Ramos (cell line): ENCODE data around the gene DTNB.
"Not testable (repeated sequence)": the region's sequence is repeated elsewhere in the genome, so short reads cannot be mapped to it uniquely, and the experiment has no call there.

Experiments used
- in situ Hi-C: fragments of 300-500 bp; cut with MboI; formaldehyde crosslinking; loops from one replicate; pipeline ENCODE4 v1.14.3; 2022; ENCODE audit warnings: low sequenced_read_pairs; ENCODE audit not compliant: unreplicated experiment

The DTNB gene

DNA sequence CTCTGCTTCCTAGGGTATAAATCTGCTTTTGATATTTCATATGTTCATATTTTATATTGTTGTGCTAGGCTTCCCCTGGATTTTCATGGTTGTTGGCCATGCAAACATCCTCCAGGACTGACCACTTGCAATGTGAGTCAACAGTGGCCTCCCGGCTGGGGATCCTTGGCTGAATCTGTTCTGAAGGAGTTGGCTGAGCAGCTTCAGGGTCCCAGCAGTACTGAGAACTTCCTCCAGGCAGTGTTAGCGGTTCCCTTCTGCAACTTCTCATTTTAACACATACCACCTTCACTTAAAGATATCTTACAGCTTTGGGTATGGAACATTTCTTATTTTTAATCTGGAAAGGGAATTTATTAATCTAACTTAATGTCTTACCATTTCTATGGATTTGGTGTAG lies 122.1 kb downstream of the DTNB start:
- in situ Hi-C loops = no loop called here

DNA sequence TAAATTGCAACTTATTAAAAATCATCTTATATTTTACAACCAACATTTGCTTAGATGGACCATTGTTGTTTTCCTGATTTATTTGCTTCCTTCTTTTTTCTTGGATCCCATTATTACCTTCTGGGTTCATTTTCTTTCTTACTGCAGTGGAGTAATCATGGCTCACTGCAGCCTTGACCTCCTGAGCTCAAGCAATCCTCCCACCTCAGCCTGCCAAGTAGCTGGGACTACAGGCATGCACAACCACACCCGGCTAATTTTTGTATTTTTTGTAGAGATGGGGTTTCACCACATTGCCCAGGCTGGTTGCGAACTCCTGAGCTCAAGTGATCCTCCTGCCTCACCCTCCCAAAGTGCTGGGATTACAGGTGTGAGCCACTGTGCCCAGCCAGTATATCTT lies 123.8 kb downstream of the DTNB start:
- in situ Hi-C loops = not testable (repeated sequence)

DNA sequence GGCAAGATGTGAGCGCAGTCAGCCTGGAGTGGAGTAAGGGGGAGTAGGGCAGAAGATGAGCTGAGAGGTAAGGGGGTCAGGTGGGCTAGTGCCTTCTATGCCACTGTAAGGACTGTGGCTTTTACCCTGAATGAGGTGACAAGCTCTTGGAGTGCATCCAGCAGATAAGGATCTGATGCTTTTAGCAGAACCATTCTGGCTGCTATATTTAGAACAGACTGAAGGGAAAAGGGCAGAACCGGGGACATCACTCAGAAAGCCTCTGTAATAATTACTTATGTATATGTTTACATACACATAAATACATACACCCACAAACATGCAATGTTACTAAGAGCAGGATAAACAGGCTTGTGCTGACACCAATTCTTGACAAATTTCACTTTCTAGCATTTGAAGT lies 124.8 kb downstream of the DTNB start:
- in situ Hi-C loops = no loop called here

DNA sequence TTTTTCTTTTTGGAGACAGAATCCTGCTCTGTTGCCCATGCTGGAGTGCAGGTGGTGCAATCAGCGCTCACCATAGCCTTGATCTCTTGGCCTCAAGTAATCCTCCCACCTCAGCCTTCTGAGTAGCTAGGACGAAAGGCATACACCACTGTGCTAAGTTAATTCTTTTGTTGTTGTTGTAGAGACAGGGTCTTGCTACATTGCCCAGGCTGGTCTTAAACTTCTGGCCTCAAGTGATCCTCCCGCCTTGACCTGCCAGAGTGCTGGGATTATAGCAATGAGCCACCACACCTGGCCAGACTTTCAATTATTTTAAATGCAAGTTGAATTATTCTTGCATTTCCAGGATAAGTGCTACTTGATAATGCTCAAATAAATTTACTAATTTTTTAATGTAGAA lies 126.5 kb downstream of the DTNB start:
- in situ Hi-C loops = no loop called here

- in situ Hi-C loops = no loop called here
Measured at GRCh38 chr2:25545899-25546298, 127.5 kb downstream of the DTNB start.

GRCh38 chr2:25544445-25544844 lies 128.9 kb downstream of the DTNB start:
- in situ Hi-C loops = no loop called here

- in situ Hi-C loops = no loop called here
Measured at GRCh38 chr2:25543939-25544338, 129.4 kb downstream of the DTNB start.

DNA sequence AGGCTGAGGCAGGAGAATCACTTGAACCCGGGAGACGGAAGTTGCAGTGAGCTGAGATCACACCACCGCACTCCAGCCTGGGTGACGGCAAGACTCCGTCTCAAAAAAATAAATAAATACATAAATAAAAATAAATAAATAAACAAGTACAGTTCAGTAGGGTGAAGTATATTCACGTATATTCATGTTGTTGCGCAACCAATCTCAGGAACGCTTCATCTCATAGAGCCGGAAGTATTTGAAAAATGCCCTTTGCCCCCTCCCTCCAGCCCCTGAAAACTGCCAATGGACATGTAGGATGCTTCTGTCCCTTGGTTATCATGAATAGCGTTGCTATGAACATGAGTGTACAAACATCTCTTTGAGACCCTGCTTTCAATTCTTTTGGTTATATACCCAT lies 132.0 kb downstream of the DTNB start:
- in situ Hi-C loops = no loop called here

- in situ Hi-C loops = no loop called here
Measured at GRCh38 chr2:25539136-25539535, 134.2 kb downstream of the DTNB start.

GRCh38 chr2:25537526-25537925 lies 135.9 kb downstream of the DTNB start:
- in situ Hi-C loops = no loop called here

GRCh38 chr2:25535411-25536289 lies 137.7 kb downstream of the DTNB start:
- in situ Hi-C loops = not testable (repeated sequence)

DNA sequence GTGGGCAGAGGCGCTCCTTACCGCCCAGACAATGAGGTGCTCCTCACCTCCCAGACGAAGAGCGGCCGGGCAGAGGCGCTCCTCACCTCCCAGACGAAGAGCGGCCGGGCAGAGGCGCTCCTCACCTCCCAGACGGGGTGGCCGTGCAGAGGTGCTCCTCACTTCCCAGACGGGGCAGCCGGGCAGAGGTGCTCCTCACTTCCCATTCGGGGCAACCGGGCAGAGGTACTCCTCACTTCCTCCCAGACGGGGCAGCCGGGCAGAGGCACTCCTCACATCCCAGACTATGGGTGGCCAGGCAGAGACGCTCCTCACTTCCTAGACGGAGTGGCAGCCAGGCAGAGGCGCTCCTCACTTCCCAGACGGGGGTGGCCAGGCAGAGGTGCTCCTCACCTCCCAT lies 138.4 kb downstream of the DTNB start:
- in situ Hi-C loops = not testable (repeated sequence)

DNA sequence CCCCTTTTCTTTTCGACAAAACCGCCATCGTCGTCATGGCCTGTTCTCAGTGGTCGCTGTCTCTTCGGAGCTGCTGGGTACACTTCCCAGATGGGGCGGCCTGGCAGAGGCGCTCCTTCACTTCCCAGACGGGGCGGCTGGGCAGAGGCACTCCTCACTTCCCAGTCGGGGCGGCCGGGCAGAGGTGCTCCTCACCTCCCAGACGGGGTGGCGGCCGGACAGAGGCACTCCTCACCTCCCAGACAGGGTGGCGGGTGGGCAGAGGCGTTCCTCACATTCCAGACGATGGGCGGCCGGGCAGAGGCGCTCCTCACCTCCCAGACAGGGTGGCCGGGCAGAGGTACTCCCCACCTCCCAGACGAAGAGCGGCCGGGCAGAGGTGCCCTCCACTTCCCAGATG lies 138.9 kb downstream of the DTNB start:
- in situ Hi-C loops = no loop called here

GRCh38 chr2:25533771-25534170 lies 139.6 kb downstream of the DTNB start:
- in situ Hi-C loops = not testable (repeated sequence)

- in situ Hi-C loops = no loop called here
Measured at GRCh38 chr2:25532521-25532920, 140.9 kb downstream of the DTNB start.

- in situ Hi-C loops = no loop called here
Measured at GRCh38 chr2:25529034-25529433, 144.3 kb downstream of the DTNB start.

- in situ Hi-C loops = no loop called here
Measured at GRCh38 chr2:25528173-25528572, 145.2 kb downstream of the DTNB start.

DNA sequence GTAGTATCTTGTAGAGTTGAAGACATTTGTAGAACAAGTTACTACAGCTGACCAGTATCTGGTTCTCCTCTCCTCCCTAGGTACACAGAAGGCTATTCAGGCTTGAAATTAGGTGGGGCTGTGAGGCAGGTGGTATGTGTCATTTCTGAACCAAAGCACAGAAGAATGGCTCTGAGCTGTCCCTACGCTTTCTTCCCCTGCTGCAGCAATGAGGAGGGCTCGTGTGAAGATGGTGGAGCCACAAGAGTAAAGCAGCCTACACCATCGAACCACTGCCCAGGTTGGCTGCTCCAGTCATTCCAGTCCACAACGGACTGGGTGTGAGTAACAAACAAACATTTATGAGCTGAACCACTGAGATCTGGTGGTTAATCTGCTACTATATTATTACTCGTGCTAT lies 148.9 kb downstream of the DTNB start:
- in situ Hi-C loops = loop anchor here (25.0 kb wide), 1 partner anchor 162 kb away; no protein-coding TSS in a partner anchor

- in situ Hi-C loops = loop anchor here (25.0 kb wide), 1 partner anchor 161 kb away; no protein-coding TSS in a partner anchor
Measured at GRCh38 chr2:25523060-25523459, 150.3 kb downstream of the DTNB start.

GRCh38 chr2:25521665-25522387 lies 151.6 kb downstream of the DTNB start:
- in situ Hi-C loops = loop anchor here (25.0 kb wide), 1 partner anchor 160 kb away; no protein-coding TSS in a partner anchor

DNA sequence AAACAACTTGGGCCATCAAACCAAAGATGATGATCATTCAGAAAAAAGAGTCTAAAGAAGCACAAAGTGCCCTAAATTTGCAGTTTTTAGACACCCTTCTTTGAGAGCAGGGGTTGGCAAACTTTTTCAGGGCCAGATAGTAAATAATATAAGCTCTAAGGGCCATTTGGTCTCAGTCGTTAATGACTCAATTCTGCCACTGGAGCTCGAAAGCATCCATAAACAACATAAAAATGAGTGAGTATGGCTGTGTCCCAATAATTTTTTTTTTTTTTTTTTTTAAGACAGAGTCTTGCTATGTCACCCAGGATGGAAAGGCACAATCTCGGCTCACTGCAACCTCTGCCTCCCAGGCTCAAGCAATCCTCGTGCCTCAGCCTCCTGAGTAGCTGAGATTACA lies 152.3 kb downstream of the DTNB start:
- in situ Hi-C loops = loop anchor here (25.0 kb wide), 1 partner anchor 159 kb away; no protein-coding TSS in a partner anchor
